ENCODE measurements around the gene BAZ1B. TPM values are rescaled to one million over a fixed set of nuclear protein-coding genes. Genes with fewer than 3 reads are reported as not detected.
"Not testable (repeated sequence)": the region's sequence is repeated elsewhere in the genome, so short reads cannot be mapped to it uniquely, and the experiment has no call there.

Gene BAZ1B
- total and polyA plus RNA-seq, 5 donors from 2014 or later = 13.0 to 61.8 (median 13.9) TPM

- Histone ChIP-seq H3K4me3 (ENCODE audit: low read depth, low read length) (no peak overlapping the region), H3K27ac (ENCODE audit: insufficient read depth, low read length, poor library complexity, severe bottlenecking) (no peak overlapping the region), H3K9me3 (ENCODE audit: control insufficient read depth in 2 of 2, low read length in 2 of 2) (no peaks in the 10 kb centered on the region), H3K4me1 (ENCODE audit: control insufficient read depth, insufficient read depth, low read length, poor library complexity, severe bottlenecking) (no peaks in the 10 kb centered on the region), H3K36me3 (ENCODE audit: control insufficient read depth, insufficient read depth, low read length) (peaks cover 81% of the 10 kb centered on the region), H3K27me3 (ENCODE audit: control insufficient read depth, insufficient read depth, low read length) (no peaks in the 10 kb centered on the region)
- Mint-ChIP-seq H3K36me3 (peaks cover 41% of the 10 kb centered on the region), H3K4me3 (no peak overlapping the region), H3K27me3 (no peaks in the 10 kb centered on the region), H3K4me1 (peaks cover 0 to 23% (median 7%) of the 10 kb centered on the region in 4 donors), H3K27ac (no peak overlapping the region), H3K9me3 (no peaks in the 10 kb centered on the region)
- ATAC-seq (ENCODE audit: low read depth in 2 of 2) (no peak), DNase-seq (no peak)
Measured at GRCh38 chr7:73489976-73490375, 32.1 kb downstream of the BAZ1B start.

- H3K27me3 ChIP-seq (ENCODE audit: control insufficient read depth, insufficient read depth, low read length) = no peaks in the 10 kb centered on the region
- DNase-seq (no peak), ATAC-seq (ENCODE audit: low read depth in 2 of 2) (no peak)
- Mint-ChIP-seq H3K4me3 (no peak overlapping the region), H3K4me1 (peaks cover 0 to 26% (median 9%) of the 10 kb centered on the region in 4 donors), H3K36me3 (peaks cover 28% of the 10 kb centered on the region), H3K27ac (peak overlapping the region in 1 of 3 donors; percentile 75), H3K27me3 (no peaks in the 10 kb centered on the region), H3K9me3 (no peaks in the 10 kb centered on the region)
- H3K4me3 ChIP-seq (ENCODE audit: low read depth, low read length) = no peak overlapping the region
- H3K27ac ChIP-seq (ENCODE audit: insufficient read depth, low read length, poor library complexity, severe bottlenecking) = no peak overlapping the region
- peaks cover 81% of the 10 kb centered on the region for H3K36me3 ChIP-seq (ENCODE audit: control insufficient read depth, insufficient read depth, low read length)
- no peaks in the 10 kb centered on the region for H3K9me3 ChIP-seq (ENCODE audit: control insufficient read depth in 2 of 2, low read length in 2 of 2)
- H3K4me1 ChIP-seq (ENCODE audit: control insufficient read depth, insufficient read depth, low read length, poor library complexity, severe bottlenecking) = no peaks in the 10 kb centered on the region
Measured at GRCh38 chr7:73487486-73487885, 34.6 kb downstream of the BAZ1B start.

DNA sequence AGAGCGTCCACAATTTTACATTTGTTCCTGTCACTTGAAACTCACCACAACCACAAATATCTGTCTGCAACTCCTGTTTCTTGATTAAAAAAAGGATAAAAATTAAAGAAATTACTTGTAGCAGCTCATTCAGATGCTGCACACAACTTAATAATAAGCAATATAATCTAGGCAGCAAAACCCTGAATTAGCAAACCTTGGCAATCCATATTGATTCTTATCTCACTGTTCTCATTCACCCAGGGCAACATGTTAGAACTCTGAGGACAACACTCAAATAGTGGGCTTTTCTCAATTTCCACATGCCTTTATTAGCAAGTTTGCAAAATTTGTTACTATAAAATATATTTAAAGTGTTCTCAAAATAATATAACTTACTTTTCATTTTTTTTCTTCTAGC, 38.9 kb downstream of the BAZ1B start:
- DNase-seq = no peak
- H3K27me3 Mint-ChIP-seq = no peaks in the 10 kb centered on the region
- H3K4me1 ChIP-seq (ENCODE audit: control insufficient read depth, insufficient read depth, low read length, poor library complexity, severe bottlenecking) = no peaks in the 10 kb centered on the region
- H3K9me3 ChIP-seq (ENCODE audit: control insufficient read depth in 2 of 2, low read length in 2 of 2) = no peaks in the 10 kb centered on the region
- peaks cover 7 to 43% (median 29%) of the 10 kb centered on the region in 4 donors for H3K4me1 Mint-ChIP-seq
- peaks cover 76% of the 10 kb centered on the region for H3K36me3 ChIP-seq (ENCODE audit: control insufficient read depth, insufficient read depth, low read length)
- peak overlapping the region in 1 of 3 donors; percentile 49 for H3K27ac Mint-ChIP-seq
- peaks cover 35% of the 10 kb centered on the region for H3K36me3 Mint-ChIP-seq
- no peak for ATAC-seq (ENCODE audit: low read depth in 2 of 2)
- H3K27ac ChIP-seq (ENCODE audit: insufficient read depth, low read length, poor library complexity, severe bottlenecking) = no peak overlapping the region
- no peaks in the 10 kb centered on the region for H3K9me3 Mint-ChIP-seq
- H3K4me3 Mint-ChIP-seq = no peak overlapping the region
- H3K4me3 ChIP-seq (ENCODE audit: low read depth, low read length) = no peak overlapping the region
- no peaks in the 10 kb centered on the region for H3K27me3 ChIP-seq (ENCODE audit: control insufficient read depth, insufficient read depth, low read length)

- peaks cover 37% of the 10 kb centered on the region for H3K36me3 Mint-ChIP-seq
- H3K36me3 ChIP-seq (ENCODE audit: control insufficient read depth, insufficient read depth, low read length) = peaks cover 76% of the 10 kb centered on the region
- H3K27ac ChIP-seq (ENCODE audit: insufficient read depth, low read length, poor library complexity, severe bottlenecking) = no peak overlapping the region
- H3K27me3 Mint-ChIP-seq = no peaks in the 10 kb centered on the region
- H3K4me1 Mint-ChIP-seq = peaks cover 11 to 43% (median 32%) of the 10 kb centered on the region in 4 donors
- ATAC-seq (ENCODE audit: low read depth in 2 of 2) (no peak), DNase-seq (no peak)
- no peaks in the 10 kb centered on the region for H3K9me3 ChIP-seq (ENCODE audit: control insufficient read depth in 2 of 2, low read length in 2 of 2)
- no peaks in the 10 kb centered on the region for H3K9me3 Mint-ChIP-seq
- no peaks in the 10 kb centered on the region for H3K27me3 ChIP-seq (ENCODE audit: control insufficient read depth, insufficient read depth, low read length)
- no peak overlapping the region for H3K27ac Mint-ChIP-seq
- H3K4me3 ChIP-seq (ENCODE audit: low read depth, low read length) = no peak overlapping the region
- H3K4me1 ChIP-seq (ENCODE audit: control insufficient read depth, insufficient read depth, low read length, poor library complexity, severe bottlenecking) = no peaks in the 10 kb centered on the region
- no peak overlapping the region for H3K4me3 Mint-ChIP-seq
Measured at GRCh38 chr7:73482746-73483145, 39.3 kb downstream of the BAZ1B start.

- ATAC-seq (ENCODE audit: low read depth in 2 of 2); H3K9me3 Mint-ChIP-seq; H3K4me3 ChIP-seq (ENCODE audit: low read depth, low read length); H3K27ac ChIP-seq (ENCODE audit: insufficient read depth, low read length, poor library complexity, severe bottlenecking); H3K27ac Mint-ChIP-seq; H3K27me3 Mint-ChIP-seq; H3K4me3 Mint-ChIP-seq; DNase-seq; H3K27me3 ChIP-seq (ENCODE audit: control insufficient read depth, insufficient read depth, low read length); H3K4me1 ChIP-seq (ENCODE audit: control insufficient read depth, insufficient read depth, low read length, poor library complexity, severe bottlenecking); H3K9me3 ChIP-seq (ENCODE audit: control insufficient read depth in 2 of 2, low read length in 2 of 2): not testable (repeated sequence)
- peaks cover 78% of the 10 kb centered on the region for H3K36me3 ChIP-seq (ENCODE audit: control insufficient read depth, insufficient read depth, low read length)
- Mint-ChIP-seq H3K36me3 (peaks cover 44% of the 10 kb centered on the region), H3K4me1 (peaks cover 15 to 43% (median 36%) of the 10 kb centered on the region in 4 donors)
Measured at GRCh38 chr7:73481521-73481920, 40.6 kb downstream of the BAZ1B start.

DNA sequence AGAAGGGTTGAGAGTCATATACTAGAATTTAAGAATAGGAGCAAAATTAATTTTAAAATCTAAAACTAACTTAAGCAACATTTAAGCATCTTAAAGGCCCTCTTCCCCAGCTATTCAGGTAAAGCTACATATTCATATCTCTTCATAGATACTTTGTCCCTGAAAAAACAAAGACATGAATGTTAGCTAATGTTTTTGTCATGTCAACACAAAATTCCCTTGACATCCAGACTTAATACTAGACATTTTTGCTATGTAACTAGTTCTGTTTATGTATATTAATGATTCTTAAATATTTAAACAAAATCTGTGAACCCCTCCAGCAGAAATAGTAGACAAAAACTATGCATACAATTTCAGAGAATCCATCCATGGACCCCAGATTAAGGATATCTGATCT, 43.5 kb downstream of the BAZ1B start:
- H3K36me3 Mint-ChIP-seq = peaks cover 51% of the 10 kb centered on the region

DNA sequence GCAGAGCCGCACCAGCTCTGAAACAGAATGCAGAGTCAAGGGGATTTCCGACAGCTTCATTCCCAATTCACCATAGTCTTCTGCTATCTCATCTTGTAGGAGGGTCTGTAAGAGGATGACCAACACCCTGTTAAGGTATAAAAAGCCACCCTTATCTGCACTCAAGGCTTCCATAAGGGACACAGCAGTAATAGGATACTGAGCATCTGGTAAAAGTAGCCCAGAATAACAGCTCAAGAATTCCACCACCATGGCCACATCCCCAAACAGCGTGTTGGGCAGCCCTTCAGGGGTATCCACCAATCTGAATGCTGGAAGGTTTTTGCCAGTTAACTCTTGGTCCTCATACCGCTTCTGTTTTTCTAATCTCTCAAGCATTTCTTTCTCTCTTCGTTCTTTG, 44.7 kb downstream of the BAZ1B start:
- Mint-ChIP-seq H3K4me1 (peaks cover 20 to 37% (median 32%) of the 10 kb centered on the region in 4 donors), H3K27me3 (no peaks in the 10 kb centered on the region), H3K9me3 (no peaks in the 10 kb centered on the region), H3K36me3 (peaks cover 51% of the 10 kb centered on the region), H3K4me3 (peak overlapping the region in 1 of 4 donors; percentile 18), H3K27ac (peak overlapping the region in 2 of 3 donors; percentile 7 to 34)
- H3K4me3 ChIP-seq (ENCODE audit: low read depth, low read length) = no peak overlapping the region
- H3K4me1 ChIP-seq (ENCODE audit: control insufficient read depth, insufficient read depth, low read length, poor library complexity, severe bottlenecking) = no peaks in the 10 kb centered on the region
- ATAC-seq (ENCODE audit: low read depth in 2 of 2) (no peak), DNase-seq (no peak)
- no peaks in the 10 kb centered on the region for H3K27me3 ChIP-seq (ENCODE audit: control insufficient read depth, insufficient read depth, low read length)
- H3K9me3 ChIP-seq (ENCODE audit: control insufficient read depth in 2 of 2, low read length in 2 of 2) = no peaks in the 10 kb centered on the region
- peaks cover 72% of the 10 kb centered on the region for H3K36me3 ChIP-seq (ENCODE audit: control insufficient read depth, insufficient read depth, low read length)
- no peak overlapping the region for H3K27ac ChIP-seq (ENCODE audit: insufficient read depth, low read length, poor library complexity, severe bottlenecking)

More for the DNA sequence above, 43.5 kb downstream of the BAZ1B start:
- ATAC-seq (ENCODE audit: low read depth in 2 of 2) = no peak
- Mint-ChIP-seq H3K27ac (peak overlapping the region in 1 of 3 donors; percentile 7), H3K27me3 (no peaks in the 10 kb centered on the region), H3K4me1 (peaks cover 20 to 45% (median 34%) of the 10 kb centered on the region in 4 donors), H3K4me3 (no peak overlapping the region), H3K9me3 (no peaks in the 10 kb centered on the region)
- H3K27ac ChIP-seq (ENCODE audit: insufficient read depth, low read length, poor library complexity, severe bottlenecking) = no peak overlapping the region
- no peaks in the 10 kb centered on the region for H3K9me3 ChIP-seq (ENCODE audit: control insufficient read depth in 2 of 2, low read length in 2 of 2)
- no peaks in the 10 kb centered on the region for H3K4me1 ChIP-seq (ENCODE audit: control insufficient read depth, insufficient read depth, low read length, poor library complexity, severe bottlenecking)
- no peak for DNase-seq
- H3K4me3 ChIP-seq (ENCODE audit: low read depth, low read length) = no peak overlapping the region
- no peaks in the 10 kb centered on the region for H3K27me3 ChIP-seq (ENCODE audit: control insufficient read depth, insufficient read depth, low read length)
- peaks cover 83% of the 10 kb centered on the region for H3K36me3 ChIP-seq (ENCODE audit: control insufficient read depth, insufficient read depth, low read length)

GRCh38 chr7:73470208-73470607, 51.9 kb downstream of the BAZ1B start:
- H3K27me3 ChIP-seq (ENCODE audit: control insufficient read depth, insufficient read depth, low read length) = no peaks in the 10 kb centered on the region
- H3K4me3 ChIP-seq (ENCODE audit: low read depth, low read length) = no peak overlapping the region
- ATAC-seq (ENCODE audit: low read depth in 2 of 2) (no peak), DNase-seq (no peak)
- H3K4me3 Mint-ChIP-seq = no peak overlapping the region
- no peaks in the 10 kb centered on the region for H3K27me3 Mint-ChIP-seq
- H3K4me1 ChIP-seq (ENCODE audit: control insufficient read depth, insufficient read depth, low read length, poor library complexity, severe bottlenecking) = no peaks in the 10 kb centered on the region
- peaks cover 66% of the 10 kb centered on the region for H3K36me3 ChIP-seq (ENCODE audit: control insufficient read depth, insufficient read depth, low read length)
- no peaks in the 10 kb centered on the region for H3K9me3 Mint-ChIP-seq
- H3K27ac Mint-ChIP-seq = no peak overlapping the region
- peaks cover 0 to 11% (median 9%) of the 10 kb centered on the region in 4 donors for H3K4me1 Mint-ChIP-seq
- no peak overlapping the region for H3K27ac ChIP-seq (ENCODE audit: insufficient read depth, low read length, poor library complexity, severe bottlenecking)
- H3K36me3 Mint-ChIP-seq = peaks cover 17% of the 10 kb centered on the region
- H3K9me3 ChIP-seq (ENCODE audit: control insufficient read depth in 2 of 2, low read length in 2 of 2) = no peaks in the 10 kb centered on the region

Measured in CD4-positive, CD25-positive, alpha-beta regulatory T cell (primary cell).